NCI-H774 (cell line): Measurements from ENCODE around the gene SNORC.
"Not testable (repeated sequence)": the region's sequence is repeated elsewhere in the genome, so short reads cannot be mapped to it uniquely, and the experiment has no call there.

Source experiments
- DNase-seq: peaks from one replicate; lab custom pipeline; 2025; lab: John Stamatoyannopoulos, UW

Gene SNORC

GRCh38 chr2:232870018-232870765, at the start of gene SNORC:
Gene SNORC, plus strand, starts transcription at chr2:232870264. Its CDS starts 78 bp downstream, at chr2:232870342.
- no peak for DNase-seq

GRCh38 chr2:232829988-232830387, 40.1 kb upstream of the SNORC start:
- no peak for DNase-seq

- DNase-seq = no peak
Observed at GRCh38 chr2:232831496-232831895, 38.6 kb upstream of the SNORC start.

DNA sequence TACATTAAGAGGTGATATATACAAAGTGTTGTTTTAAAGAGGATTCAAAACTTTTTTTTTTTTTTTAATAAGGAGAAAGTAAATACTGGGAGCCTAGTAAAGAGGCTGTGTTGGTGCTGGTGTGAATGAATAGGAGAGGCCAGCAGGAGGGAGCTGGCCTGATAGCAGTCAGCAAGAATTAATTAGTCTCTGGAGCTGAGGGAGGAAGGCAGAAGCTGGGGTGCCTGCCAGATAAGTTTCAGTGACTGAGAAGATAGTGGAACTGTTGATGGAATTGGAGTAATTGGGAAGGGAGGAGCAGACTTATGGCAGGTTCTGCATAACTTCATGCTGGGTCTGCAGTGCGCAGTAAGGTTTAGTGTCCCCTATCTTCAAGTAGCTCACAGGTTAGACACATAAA, 36.2 kb upstream of the SNORC start:
- DNase-seq = no peak

GRCh38 chr2:232835687-232836208, 34.3 kb upstream of the SNORC start:
- no peak for DNase-seq

DNA sequence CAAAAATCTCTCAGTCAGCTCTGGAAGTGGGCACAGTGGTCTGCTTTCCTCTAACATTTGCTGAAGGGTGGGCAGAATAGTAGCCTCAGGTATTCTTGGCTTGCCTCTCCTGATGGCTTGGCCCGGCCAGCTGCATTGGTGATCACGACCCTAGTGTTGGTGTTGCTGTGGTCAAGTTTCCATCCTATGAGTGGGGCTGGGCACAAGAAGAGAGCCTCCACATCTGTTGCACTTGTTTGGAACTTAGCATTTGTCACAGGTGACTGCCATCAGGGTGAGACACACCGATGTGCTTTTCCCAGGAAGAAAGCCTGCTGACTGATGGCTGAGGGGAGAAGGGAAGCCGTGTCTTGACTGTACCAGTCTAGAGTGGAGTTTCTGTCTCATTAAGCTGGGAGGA, 33.1 kb upstream of the SNORC start:
- DNase-seq = no peak

DNA sequence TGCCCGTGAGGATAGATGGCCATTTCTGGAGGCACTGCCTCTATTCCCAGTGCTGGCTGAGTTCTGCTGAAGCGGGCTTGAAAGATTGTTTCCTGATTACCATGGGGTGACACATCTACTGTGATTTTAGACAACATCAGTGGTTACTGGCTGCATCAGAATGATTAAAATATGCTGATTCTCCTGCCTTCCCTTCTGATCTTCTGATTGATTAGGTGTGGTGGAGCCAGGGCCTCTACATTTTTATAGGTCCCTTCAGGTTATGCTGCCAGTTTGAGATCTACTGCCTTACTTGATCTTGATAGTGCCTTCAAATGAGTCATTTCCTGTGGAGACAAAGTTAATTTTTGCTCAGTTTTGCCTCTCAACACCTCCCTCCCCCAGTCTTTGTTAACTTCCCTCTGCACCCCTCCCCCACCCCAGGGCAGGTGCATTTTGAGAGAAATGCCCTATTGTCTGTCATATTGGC, 31.6 kb upstream of the SNORC start:
- no peak for DNase-seq

GRCh38 chr2:232839411-232840079, 30.5 kb upstream of the SNORC start:
- DNase-seq = no peak

GRCh38 chr2:232842689-232843088, 27.4 kb upstream of the SNORC start:
- DNase-seq = no peak

DNA sequence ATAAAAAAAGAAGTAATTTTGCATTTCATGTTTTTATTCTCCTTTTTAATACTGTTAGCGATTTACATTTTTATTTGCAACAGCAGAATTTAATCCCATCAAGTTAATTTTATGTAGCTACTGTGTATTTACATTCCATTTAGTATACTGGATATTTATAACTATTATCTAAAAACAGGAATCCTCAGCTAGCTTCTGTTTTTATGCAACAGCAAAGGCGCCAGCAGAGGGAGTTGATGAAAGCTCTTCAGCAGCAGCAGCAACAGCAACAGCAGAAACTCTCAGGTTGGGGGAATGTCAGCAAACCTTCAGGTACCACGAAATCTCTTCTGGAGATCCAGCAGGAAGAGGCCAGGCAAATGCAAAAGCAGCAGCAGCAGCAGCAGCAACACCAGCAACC, 26.2 kb upstream of the SNORC start:
- DNase-seq = no peak

DNA sequence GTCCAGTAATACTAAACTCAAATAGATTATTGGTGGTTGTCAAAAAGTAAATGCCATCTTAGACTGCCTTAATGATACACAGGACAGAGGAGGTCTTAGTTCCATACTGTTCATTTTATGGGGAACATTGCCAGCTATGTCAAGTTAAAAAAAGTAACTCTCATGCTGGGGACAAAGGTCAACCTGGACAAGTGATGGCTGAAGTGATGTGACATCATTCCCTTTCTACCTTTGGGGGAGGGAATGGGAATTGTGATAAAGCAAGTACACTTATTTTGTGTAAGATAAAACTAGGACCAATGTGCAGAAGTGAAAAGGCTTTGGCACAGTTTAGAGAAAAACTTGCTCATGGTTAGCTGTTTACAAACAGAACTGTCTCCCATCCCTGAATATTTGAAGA, 24.0 kb upstream of the SNORC start:
- DNase-seq = no peak

DNA sequence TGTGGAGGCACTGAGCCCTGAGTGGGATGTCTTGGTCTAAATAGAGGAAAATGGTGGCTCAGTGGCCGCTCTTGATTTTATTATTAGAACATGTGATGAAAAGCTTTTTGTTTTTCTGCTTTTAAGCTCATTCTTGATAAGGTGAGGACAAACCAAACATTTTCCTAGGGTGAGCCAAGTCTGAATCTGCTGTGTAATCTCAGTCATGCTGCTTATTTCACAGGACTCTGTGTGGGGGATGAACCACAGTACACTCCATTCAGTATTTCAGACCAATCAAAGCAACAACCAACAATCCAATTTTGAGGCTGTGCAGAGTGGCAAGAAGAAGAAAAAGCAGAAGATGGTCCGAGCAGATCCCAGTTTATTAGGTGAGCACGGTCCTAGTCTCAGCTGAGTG, 20.0 kb upstream of the SNORC start:
- DNase-seq = no peak

- DNase-seq = not testable (repeated sequence)
Observed at GRCh38 chr2:232852081-232852480, 18.0 kb upstream of the SNORC start.

GRCh38 chr2:232852676-232853075, 17.4 kb upstream of the SNORC start:
- no peak for DNase-seq

DNA sequence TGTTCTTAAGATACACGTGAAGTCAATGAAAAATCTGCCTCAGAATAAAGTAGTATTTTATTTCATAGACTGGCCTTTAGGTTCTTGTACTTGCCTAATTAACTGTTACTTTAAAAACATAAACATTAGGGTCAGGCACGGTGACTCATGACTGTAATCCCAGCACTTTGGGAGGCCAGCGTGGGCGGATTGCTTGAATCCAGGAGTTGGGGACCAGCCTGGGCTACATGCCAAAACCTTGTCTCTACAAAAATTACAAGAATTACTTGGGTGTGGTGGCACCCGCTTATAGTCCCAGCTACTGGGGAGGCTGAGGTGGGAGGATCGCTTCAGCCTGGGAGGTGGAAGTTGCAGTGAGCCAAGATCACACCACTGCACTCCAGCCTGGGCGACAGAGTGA, 16.0 kb upstream of the SNORC start:
- DNase-seq = no peak

DNA sequence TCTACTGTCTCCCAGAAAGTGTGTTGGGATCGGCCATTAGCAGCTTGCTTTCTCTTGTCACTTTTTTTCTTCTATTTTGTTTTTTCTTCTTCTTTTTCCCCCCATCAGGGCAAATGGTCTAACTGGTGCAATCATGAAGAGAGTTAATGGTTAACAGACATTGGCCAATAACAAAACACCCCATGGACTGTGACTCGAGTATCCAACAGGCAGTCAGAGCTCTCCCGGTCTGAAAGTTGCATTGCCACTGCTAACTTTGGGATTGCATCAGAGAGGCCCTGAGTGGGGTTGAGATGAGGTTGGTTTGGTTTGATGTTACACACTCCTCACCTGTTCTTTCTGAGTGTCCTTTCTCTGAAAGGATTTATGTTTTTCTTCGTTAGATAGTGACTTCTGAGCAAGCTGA, 12.9 kb upstream of the SNORC start:
- DNase-seq = no peak

- DNase-seq = no peak
Observed at GRCh38 chr2:232859385-232859916, 10.6 kb upstream of the SNORC start.

DNA sequence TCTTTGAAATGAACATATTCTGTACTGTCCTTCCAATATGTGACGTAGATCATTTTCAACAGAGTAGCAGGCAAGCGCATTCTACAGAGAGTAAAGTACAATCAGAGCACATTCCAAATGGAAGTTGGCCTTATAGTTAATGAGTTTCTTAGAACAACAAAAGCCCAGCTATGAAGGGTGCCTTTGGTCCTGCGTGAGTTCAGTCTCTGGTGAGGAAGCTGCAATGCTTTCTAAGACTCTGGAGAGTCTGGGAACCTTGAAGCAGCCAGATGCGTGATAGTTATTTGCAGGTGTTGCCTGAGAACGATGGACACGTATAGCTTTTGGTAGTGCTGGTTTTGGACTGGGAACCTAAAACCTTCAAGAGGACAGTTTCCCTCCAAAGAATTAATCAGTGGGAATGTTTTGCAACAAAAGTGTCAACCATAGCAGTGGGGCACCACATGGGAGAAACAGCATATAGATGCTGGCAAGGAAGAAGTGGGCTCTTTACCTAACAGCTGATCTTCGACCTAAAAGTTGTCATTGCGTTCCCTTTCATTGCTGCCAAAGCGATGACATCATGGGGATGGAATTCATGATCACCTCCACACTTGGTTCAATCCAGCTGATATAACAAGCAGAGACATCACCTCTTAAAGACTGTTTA, 9.3 kb upstream of the SNORC start:
- no peak for DNase-seq

GRCh38 chr2:232861353-232861752, 8.7 kb upstream of the SNORC start:
- DNase-seq = no peak

- DNase-seq = no peak
Observed at GRCh38 chr2:232863996-232864395, 6.1 kb upstream of the SNORC start.

GRCh38 chr2:232865165-232865564, 4.9 kb upstream of the SNORC start:
- DNase-seq = no peak

GRCh38 chr2:232866104-232866503, 4.0 kb upstream of the SNORC start:
- DNase-seq = no peak
